A549 (cell line): Measurements from ENCODE around the gene PRKG1. TPM values are rescaled to one million over a fixed set of nuclear protein-coding genes. Genes with fewer than 3 reads are reported as not detected.

ENCODE experiments used
- ATAC-seq, 2 experiments: fragments of 200-7000 bp in 1 of 2; fragments of >200 bp in 1 of 2; cut with Nextera tagmentation in 1 of 2; cut with Tn5 transposase in 1 of 2; 3 replicates each; pipeline versions ENCODE4 v1.8.0 to v1.9.1; 2018 to 2020; ENCODE audit warnings: mild to moderate bottlenecking in 1 of 2, moderate library complexity in 1 of 2
- CTCF ChIA-PET: fragments of 300-600 bp; sonication (Branson Sonifier 250); formaldehyde crosslinking; extraction: SDS; loops from one replicate; lab custom pipeline; 2021; ENCODE audit warnings: antibody characterized with exemption, inconsistent platforms; lab: Yijun Ruan, JAX
- POLR2A ChIA-PET: fragments of 350-600 bp; formaldehyde crosslinking; extraction: SDS; loops from one replicate; lab custom pipeline; 2021; ENCODE audit warnings: antibody characterized with exemption, inconsistent platforms; lab: Yijun Ruan, JAX
- DNase-seq, 2 experiments: peaks; one replicate each; pipeline versions ENCODE4 v3.0.0 to v3.0.0-alpha.2; 2011 to 2016; ENCODE audit warnings: low read depth in 1 of 2, low spot score in 1 of 2
- FAIRE-seq: peaks from 2 replicates; lab custom pipeline; 2011; peaks lifted over from hg19 to GRCh38; lab: Jason Lieb, UNC
- H3K27ac ChIP-seq, 2 experiments: fragments of >200 bp; sonication (Bioruptor Twin); formaldehyde crosslinking; 3 replicates each; pipeline ENCODE4 v1.5.1; 2016 to 2017
- H3K4me1 ChIP-seq: fragments of >200 bp; sonication (Bioruptor Twin); formaldehyde crosslinking; 3 replicates; pipeline ENCODE4 v1.6.1; 2016
- H3K4me2 ChIP-seq: fragments of >200 bp; sonication (Bioruptor Twin); formaldehyde crosslinking; 3 replicates; pipeline ENCODE4 v1.6.1; 2016
- H3K4me3 ChIP-seq: fragments of >200 bp; sonication (Bioruptor Twin); formaldehyde crosslinking; 3 replicates; pipeline ENCODE4 v1.5.1; 2016
- H3K9me3 ChIP-seq: fragments of >200 bp; sonication (Bioruptor Twin); formaldehyde crosslinking; 3 replicates; pipeline ENCODE4 v1.6.1; 2016
- BHLHE40 ChIP-seq: IDR thresholded peaks from 2 replicates; pipeline ENCODE4 v1.6.1; 2012; ENCODE audit warnings: low read depth, low read length, inconsistent platforms
- CBX2 ChIP-seq: fragments of 200-600 bp; sonication (generic); IDR thresholded peaks from 2 replicates; pipeline ENCODE4 v1.6.1; 2016; ENCODE audit warnings: low read depth, mild to moderate bottlenecking, borderline replicate concordance
- CBX8 ChIP-seq: fragments of 200-600 bp; sonication (generic); IDR thresholded peaks from 2 replicates; pipeline ENCODE4 v1.6.1; 2016
- CEBPB ChIP-seq, 2 experiments: fragments of >200 bp in 1 of 2; sonication (Bioruptor Twin) in 1 of 2; formaldehyde crosslinking in 1 of 2; IDR thresholded peaks; 2 replicates each; pipeline ENCODE4 v1.6.1; 2012 to 2016
- CHD4 ChIP-seq: fragments of 200-600 bp; sonication (generic); IDR thresholded peaks from 2 replicates; pipeline ENCODE4 v1.6.1; 2016; ENCODE audit warnings: antibody characterized with exemption, mild to moderate bottlenecking, borderline replicate concordance
- EHF ChIP-seq: fragments of 250-450 bp; sonication (Bioruptor Pico); IDR thresholded peaks from 2 replicates; pipeline ENCODE4 v1.5.0; 2020; ENCODE audit warnings: mild to moderate bottlenecking
- EHMT2 ChIP-seq: fragments of 200-600 bp; sonication (generic); IDR thresholded peaks from 2 replicates; pipeline ENCODE4 v1.6.1; 2016; ENCODE audit warnings: antibody characterized with exemption, low read depth, mild to moderate bottlenecking, moderate library complexity
- FOXS1 ChIP-seq: fragments of 250-450 bp; sonication (Bioruptor Pico); IDR thresholded peaks from 2 replicates; pipeline ENCODE4 v1.5.0; 2020; ENCODE audit warnings: mild to moderate bottlenecking, moderate library complexity
- HES2 ChIP-seq: fragments of >200 bp; sonication (Bioruptor Twin); formaldehyde crosslinking; IDR thresholded peaks from 2 replicates; pipeline ENCODE4 v1.6.1; 2016
- HEYL ChIP-seq: fragments of 250-450 bp; sonication (Bioruptor Pico); IDR thresholded peaks from 2 replicates; pipeline ENCODE4 v1.8.0; 2021; ENCODE audit warnings: mild to moderate bottlenecking, moderate library complexity
- JUN ChIP-seq, 2 experiments: fragments of >200 bp; sonication (Bioruptor Twin); formaldehyde crosslinking; IDR thresholded peaks; 2 replicates in 1 of 2; 3 replicates in 1 of 2; pipeline ENCODE4 v1.6.1; 2016 to 2017
- JUNB ChIP-seq: fragments of >200 bp; sonication (Bioruptor Twin); formaldehyde crosslinking; IDR thresholded peaks from 2 replicates; pipeline ENCODE4 v1.6.1; 2016
- KDM5A ChIP-seq: fragments of 200-600 bp; sonication (generic); IDR thresholded peaks from 2 replicates; pipeline ENCODE4 v1.6.1; 2016; ENCODE audit warnings: antibody characterized with exemption, mild to moderate bottlenecking
- MAFK ChIP-seq: fragments of 450-650 bp; IDR thresholded peaks from 2 replicates; pipeline ENCODE4 v1.6.1; 2014; ENCODE audit not compliant: partially characterized antibody
- MAX ChIP-seq: IDR thresholded peaks from 2 replicates; pipeline ENCODE4 v1.6.1; 2012
- NR3C1 ChIP-seq: fragments of >200 bp; sonication (Bioruptor Twin); formaldehyde crosslinking; IDR thresholded peaks from 3 replicates; pipeline ENCODE4 v1.6.1; 2017
- PBX3 ChIP-seq: IDR thresholded peaks from 2 replicates; pipeline ENCODE4 v1.6.1; 2012
- PHF8 ChIP-seq: fragments of 200-600 bp; sonication (generic); IDR thresholded peaks from 2 replicates; pipeline ENCODE4 v1.6.1; 2016; ENCODE audit warnings: low read depth, mild to moderate bottlenecking, antibody characterized with exemption, moderate library complexity, borderline replicate concordance
- POLR2A ChIP-seq: IDR thresholded peaks from 2 replicates; pipeline ENCODE4 v1.6.1; 2012; ENCODE audit warnings: mild to moderate bottlenecking, low read length
- POLR2AphosphoS2 ChIP-seq: conservative IDR thresholded peaks from 2 replicates; pipeline ENCODE4 v1.6.1; 2012; ENCODE audit warnings: low read length, improper control_type of control experiment, inconsistent platforms
- RARB ChIP-seq: fragments of 250-450 bp; sonication (Bioruptor Pico); IDR thresholded peaks from 2 replicates; pipeline ENCODE4 v1.8.0; 2021; ENCODE audit warnings: mild to moderate bottlenecking, moderate library complexity
- RFX5 ChIP-seq: fragments of 450-650 bp; IDR thresholded peaks from 2 replicates; pipeline ENCODE4 v1.7.1; 2014; ENCODE audit warnings: antibody characterized with exemption, mild to moderate bottlenecking, moderate library complexity
- RNF2 ChIP-seq: fragments of 200-600 bp; sonication (generic); IDR thresholded peaks from 2 replicates; pipeline ENCODE4 v1.6.1; 2016; ENCODE audit warnings: low read depth, mild to moderate bottlenecking, antibody characterized with exemption, moderate library complexity, borderline replicate concordance
- SREBF2 ChIP-seq: fragments of 450-650 bp; IDR thresholded peaks from 2 replicates; pipeline ENCODE4 v1.6.1; 2014; ENCODE audit warnings: mild to moderate bottlenecking, moderate library complexity
- USF2 ChIP-seq: fragments of 450-650 bp; IDR thresholded peaks from 2 replicates; pipeline ENCODE4 v1.6.1; 2014; ENCODE audit warnings: antibody characterized with exemption
- ZNF302 ChIP-seq: fragments of 250-450 bp; sonication (Bioruptor Pico); IDR thresholded peaks from 2 replicates; pipeline ENCODE4 v1.9.0; 2021; ENCODE audit warnings: inconsistent platforms, mild to moderate bottlenecking, moderate library complexity
- WGBS: methylation state at CpG from one replicate; pipeline ENCODE4 v1.1.6; 2017; ENCODE audit errors: missing lambda C conversion rate; 5-methylcytosine and 5-hydroxymethylcytosine counted together
- polyA plus RNA-seq, 4 experiments: library from polyadenylated mRNA; depleted of rRNA in 3 of 4; stranded (reverse); fragments of >200 nt; fragmentation: RNase III in 1 of 4; extraction: RNeasy Plus Mini Kit Qiagen cat#74134 plus additional on column Dnase treatment in 1 of 4; gene quantifications; 2 replicates in 3 of 4; 3 replicates in 1 of 4; pipeline ENCODE4 v1.2.3, GENCODE V29; 2011 to 2017
- TF ChIP-seq, protein P1 (sequence below): IDR thresholded peaks from 2 replicates; pipeline ENCODE4 v1.6.1; 2012; ENCODE audit warnings: low read depth, borderline replicate concordance

PRKG1 gene
- polyA plus RNA-seq, 2 of the 4 experiments (the other 2 are of a cell fraction): not detected

GRCh38 chr10:51788273-51788672 lies 714.0 kb downstream of the PRKG1 start:
- Histone ChIP-seq H3K4me1 (no peaks in the 10 kb centered on the region), H3K4me3 (no peak overlapping the region)
- no peak for ATAC-seq
- FAIRE-seq: no peak
- TF ChIP-seq CEBPB (IDR thresholded peaks at IDR 0.05) (no peak), PHF8 (no peak), JUNB (no peak), POLR2AphosphoS2 (no peak), NR3C1 (no peak), RNF2 (no peak), MAFK (no peak), BHLHE40 (no peak), CHD4 (no peak), PBX3 (no peak), EHMT2 (no peak), MAX (no peak), JUN (IDR thresholded peaks at IDR 0.05) (no peak), ZNF302 (CRISPR knock-in tag) (no peak), RFX5 (no peak), HEYL (CRISPR knock-in tag) (no peak), FOXS1 (CRISPR knock-in tag) (no peak), HES2 (no peak)
- TF ChIP-seq, protein P1, sequence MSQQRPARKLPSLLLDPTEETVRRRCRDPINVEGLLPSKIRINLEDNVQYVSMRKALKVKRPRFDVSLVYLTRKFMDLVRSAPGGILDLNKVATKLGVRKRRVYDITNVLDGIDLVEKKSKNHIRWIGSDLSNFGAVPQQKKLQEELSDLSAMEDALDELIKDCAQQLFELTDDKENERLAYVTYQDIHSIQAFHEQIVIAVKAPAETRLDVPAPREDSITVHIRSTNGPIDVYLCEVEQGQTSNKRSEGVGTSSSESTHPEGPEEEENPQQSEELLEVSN: no peak
- TF ChIP-seq, all 56 proteins: peak for 0
- 35% methylated on average over 3 of the region's 3 CpGs for WGBS
- ChIA-PET CTCF (no interaction called here), POLR2A (no interaction called here)
- DNase-seq: no peak
- Histone ChIP-seq H3K27ac (no peak overlapping the region), H3K4me2 (no peak overlapping the region), H3K9me3 (no peaks in the 10 kb centered on the region)

DNA sequence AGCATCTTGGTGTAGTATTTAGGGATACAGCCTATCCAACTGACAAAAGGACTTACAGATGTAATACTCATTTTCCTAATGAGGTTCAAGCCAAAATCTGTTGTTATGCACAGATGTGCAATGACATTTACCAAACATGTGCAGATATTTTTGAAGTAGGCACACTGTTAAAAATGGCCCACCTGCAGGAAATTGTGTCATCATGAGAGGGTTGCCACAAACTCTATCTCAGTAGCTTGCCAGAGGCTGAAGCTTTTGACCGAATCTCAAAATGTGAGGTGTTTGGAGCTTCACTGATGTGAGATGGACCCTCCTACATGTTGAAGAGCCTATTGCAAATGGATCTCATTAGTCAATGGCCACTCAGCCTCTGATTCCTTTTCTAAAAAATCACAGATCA lies 714.8 kb downstream of the PRKG1 start:
- CTCF ChIA-PET: no interaction called here
- Histone ChIP-seq H3K27ac (no peak overlapping the region), H3K4me2 (no peak overlapping the region), H3K4me3 (no peak overlapping the region)
- POLR2A ChIA-PET: no interaction called here
- no peak for ATAC-seq
- DNase-seq: no peak
- FAIRE-seq: no peak
- no peak for TF ChIP-seq CBX8
- TF ChIP-seq POLR2A: no peak
- no peak for TF ChIP-seq KDM5A
- no peak for TF ChIP-seq USF2
- TF ChIP-seq RARB: no peak
- no peak for TF ChIP-seq CBX2
- no peak for TF ChIP-seq EHF (CRISPR knock-in tag)
- TF ChIP-seq SREBF2: no peak
- TF ChIP-seq FOXS1 (CRISPR knock-in tag): no peak
- TF ChIP-seq, all 56 proteins: peak for 0
- Histone ChIP-seq H3K4me1 (no peaks in the 10 kb centered on the region), H3K9me3 (no peaks in the 10 kb centered on the region)
- 7% methylated on average over 1 of the region's 1 CpG for WGBS
